Measurements from ENCODE around the gene SETMAR. TPM values are rescaled to one million over a fixed set of nuclear protein-coding genes. Genes with fewer than 3 reads are reported as not detected.

Gene SETMAR
- total RNA-seq (10 to 100 TPM; 12.2 to 22.5 TPM), polyA plus RNA-seq (10 to 100 TPM in 1 of 2 donors, 1 to 10 TPM in 1; 8.1 to 12.1 TPM)
- long read RNA-seq, donor 1, partial matches to known transcripts: 13 of 36 reads
- long read RNA-seq, donor 1, other reads (novel, unspliced or antisense): 19 of 36 reads
- long read RNA-seq, donor 2, partial matches to known transcripts: 0 of 2 reads
- long read RNA-seq, donor 2, other reads (novel, unspliced or antisense): 0 of 2 reads
- long read RNA-seq, donor 3, partial matches to known transcripts: 0 of 3 reads
- long read RNA-seq, donor 3, other reads (novel, unspliced or antisense): 0 of 3 reads
- long read RNA-seq, donor 4, partial matches to known transcripts: 0 of 1 reads
- long read RNA-seq, donor 4, other reads (novel, unspliced or antisense): 0 of 1 reads
- long read RNA-seq, donor 5, partial matches to known transcripts: 10 of 31 reads
- long read RNA-seq, donor 5, other reads (novel, unspliced or antisense): 16 of 31 reads

GRCh38 chr3:4303187-4304123, at the start of gene SETMAR:
TSS of gene SETMAR (plus strand) at chr3:4303369. CDS start at chr3:4303371, 2 bp downstream.
- TF ChIP-seq CTCF (IDR thresholded peaks at IDR 0.05; ENCODE audit: control extremely low read depth, extremely low read depth): no peak
- H3K36me3 ChIP-seq (ENCODE audit: control insufficient read depth in 4 of 4, insufficient read depth in 4 of 4, low read length in 4 of 4): no peaks in the 10 kb centered on the region
- H3K4me3 ChIP-seq: peak within 1 kb of the TSS; percentile 72
- no peaks in the 10 kb centered on the region for H3K9me3 ChIP-seq (ENCODE audit: control insufficient read depth in 4 of 4, insufficient read depth in 3 of 4, low read length in 3 of 4)
- H3K27me3 ChIP-seq (ENCODE audit: control insufficient read depth in 3 of 3, insufficient read depth in 3 of 3, low read length in 2 of 3): no peaks in the 10 kb centered on the region
- WGBS, 2 donors: 1% methylated on average over 48 to 62 of the region's 62 CpGs
- H3K9ac ChIP-seq (ENCODE audit: insufficient read depth in 1 of 2, low read length in 2 of 2): peak within 1 kb of the TSS; percentile 94 to 99
- peaks cover 5 to 34% (median 6%) of the 10 kb centered on the region in 5 donors for H3K4me1 ChIP-seq (ENCODE audit: control insufficient read depth in 5 of 5, insufficient read depth in 5 of 5, low read length in 5 of 5)
- peak; percentile 92 to 95 (median 94) for DNase-seq
- ATAC-seq (ENCODE audit: insufficient read depth, low FRiP score): peak; percentile 96
- H3K27ac ChIP-seq (ENCODE audit: low read depth in 1 of 2, low read length in 1 of 2): peak within 1 kb of the TSS; percentile 91 to 96

- Histone ChIP-seq H3K36me3 (ENCODE audit: control insufficient read depth in 4 of 4, insufficient read depth in 4 of 4, low read length in 4 of 4) (no peaks in the 10 kb centered on the region), H3K27ac (ENCODE audit: low read depth in 1 of 2, low read length in 1 of 2) (no peak overlapping the region), H3K9me3 (ENCODE audit: control insufficient read depth in 4 of 4, insufficient read depth in 3 of 4, low read length in 3 of 4) (peaks cover 0 to 3% (median 0%) of the 10 kb centered on the region in 4 donors), H3K4me1 (ENCODE audit: control insufficient read depth in 5 of 5, insufficient read depth in 5 of 5, low read length in 5 of 5) (no peaks in the 10 kb centered on the region), H3K9ac (ENCODE audit: insufficient read depth in 1 of 2, low read length in 2 of 2) (no peak overlapping the region), H3K27me3 (ENCODE audit: control insufficient read depth in 3 of 3, insufficient read depth in 3 of 3, low read length in 2 of 3) (no peaks in the 10 kb centered on the region), H3K4me3 (no peak overlapping the region)
- no peak for DNase-seq
- TF ChIP-seq CTCF (IDR thresholded peaks at IDR 0.05; ENCODE audit: control extremely low read depth, extremely low read depth): no peak
- ATAC-seq (ENCODE audit: insufficient read depth, low FRiP score): no peak
- 86% methylated on average over 6 of the region's 6 CpGs for WGBS, 2 donors
Observed at GRCh38 chr3:4261406-4261805, 41.8 kb upstream of the SETMAR start.

- 88 to 89% methylated on average over 6 of the region's 6 CpGs for WGBS, 2 donors
- ATAC-seq (ENCODE audit: insufficient read depth, low FRiP score) (no peak), DNase-seq (peak in 2 of 3 donors; percentile 10 to 29)
- no peak for TF ChIP-seq CTCF (IDR thresholded peaks at IDR 0.05; ENCODE audit: control extremely low read depth, extremely low read depth)
- no peak overlapping the region for H3K27ac ChIP-seq (ENCODE audit: low read depth in 1 of 2, low read length in 1 of 2)
- no peaks in the 10 kb centered on the region for H3K27me3 ChIP-seq (ENCODE audit: control insufficient read depth in 3 of 3, insufficient read depth in 3 of 3, low read length in 2 of 3)
- peaks cover 0 to 3% (median 0%) of the 10 kb centered on the region in 4 donors for H3K9me3 ChIP-seq (ENCODE audit: control insufficient read depth in 4 of 4, insufficient read depth in 3 of 4, low read length in 3 of 4)
- no peaks in the 10 kb centered on the region for H3K4me1 ChIP-seq (ENCODE audit: control insufficient read depth in 5 of 5, insufficient read depth in 5 of 5, low read length in 5 of 5)
- H3K9ac ChIP-seq (ENCODE audit: insufficient read depth in 1 of 2, low read length in 2 of 2): no peak overlapping the region
- H3K4me3 ChIP-seq: no peak overlapping the region
- no peaks in the 10 kb centered on the region for H3K36me3 ChIP-seq (ENCODE audit: control insufficient read depth in 4 of 4, insufficient read depth in 4 of 4, low read length in 4 of 4)
Observed at GRCh38 chr3:4264040-4264439, 39.1 kb upstream of the SETMAR start.
